Hepatocyte (in vitro differentiated cells): Measurements from ENCODE around the gene TIE1. TPM values are rescaled to one million over a fixed set of nuclear protein-coding genes. Genes with fewer than 3 reads are reported as not detected.

Experiments
- DNase-seq: peaks from one replicate; pipeline ENCODE4 v3.0.0-alpha.2; 2016; ENCODE audit warnings: low spot score
- H2AFZ ChIP-seq: fragments of 200-600 bp; sonication (generic); 2 replicates; pipeline ENCODE4 v1.6.0; 2016; ENCODE audit warnings: antibody characterized with exemption, mild to moderate bottlenecking
- H3K27ac ChIP-seq: fragments of 200-600 bp; sonication (generic); 2 replicates; pipeline ENCODE4 v1.5.1; 2016; ENCODE audit warnings: mild to moderate bottlenecking
- H3K27me3 ChIP-seq: fragments of 200-600 bp; sonication (generic); 2 replicates; pipeline ENCODE4 v1.6.1; 2016
- H3K36me3 ChIP-seq: fragments of 200-600 bp; sonication (generic); replicated peaks from 2 replicates; pipeline ENCODE4 v1.5.1; 2016; ENCODE audit warnings: low read depth; ENCODE audit not compliant: insufficient read depth
- H3K4me1 ChIP-seq: fragments of 200-600 bp; sonication (generic); 2 replicates; pipeline ENCODE4 v1.5.1; 2016; ENCODE audit warnings: mild to moderate bottlenecking, moderate library complexity; ENCODE audit not compliant: insufficient read depth
- H3K4me2 ChIP-seq: fragments of 200-600 bp; sonication (generic); 2 replicates; pipeline ENCODE4 v1.6.0; 2016
- H3K4me3 ChIP-seq: fragments of 200-600 bp; sonication (generic); 2 replicates; pipeline ENCODE4 v1.5.1; 2016; ENCODE audit warnings: mild to moderate bottlenecking
- H3K79me2 ChIP-seq: fragments of 200-600 bp; sonication (generic); 2 replicates; pipeline ENCODE4 v1.6.0; 2017; ENCODE audit warnings: mild to moderate bottlenecking
- H3K9me2 ChIP-seq: fragments of 200-600 bp; sonication (generic); replicated peaks from 2 replicates; pipeline ENCODE4 v1.6.0; 2017; ENCODE audit warnings: mild to moderate bottlenecking; ENCODE audit not compliant: insufficient read depth
- H3K9me3 ChIP-seq: fragments of 200-600 bp; sonication (generic); 2 replicates; pipeline ENCODE4 v1.5.1; 2016; ENCODE audit warnings: low read depth, mild to moderate bottlenecking
- H4K20me1 ChIP-seq: fragments of 200-600 bp; sonication (generic); 2 replicates; pipeline ENCODE4 v1.6.0; 2016; ENCODE audit warnings: mild to moderate bottlenecking; ENCODE audit not compliant: insufficient read depth, poor library complexity, severe bottlenecking
- CTCF ChIP-seq: fragments of 200-600 bp; sonication (generic); IDR thresholded peaks from 2 replicates; pipeline ENCODE4 v1.5.1; 2016; ENCODE audit warnings: antibody characterized with exemption, mild to moderate bottlenecking; ENCODE audit not compliant: poor library complexity
- EZH2 ChIP-seq: fragments of 200-600 bp; sonication (generic); IDR thresholded peaks from 2 replicates; pipeline ENCODE4 v1.6.1; 2016; ENCODE audit warnings: antibody characterized with exemption, mild to moderate bottlenecking, borderline replicate concordance
- EZH2phosphoT487 ChIP-seq: fragments of 200-600 bp; sonication (generic); IDR thresholded peaks from one replicate; pipeline ENCODE4 v1.6.1; 2018; ENCODE audit warnings: antibody characterized with exemption, mild to moderate bottlenecking, low read depth, moderate library complexity; ENCODE audit not compliant: unreplicated experiment, severe bottlenecking
- WGBS: methylation state at CpG from one replicate; pipeline ENCODE4 v1.1.6; 2016; ENCODE audit warnings: low lambda C conversion rate; ENCODE audit errors: missing lambda C conversion rate; 5-methylcytosine and 5-hydroxymethylcytosine counted together
- polyA plus RNA-seq: library from polyadenylated mRNA; unstranded; fragments of >200 nt; fragmentation: Nextera tagmentation; extraction: Ambion mirVana; gene quantifications from 2 replicates; pipeline ENCODE4 v1.2.1, GENCODE V29; 2016
- total RNA-seq: library from RNA; depleted of rRNA; stranded (reverse); fragments of >200 nt; gene quantifications from 2 replicates; pipeline ENCODE4 v1.2.3, GENCODE V29; 2014

Gene TIE1
- total and polyA plus RNA-seq, 2 experiments from 2014 or later, result 0.33 to 1.2 TPM

- no peaks in the 10 kb centered on the region for H3K79me2 ChIP-seq
- H3K9me3 ChIP-seq, result no peaks in the 10 kb centered on the region
- no peak overlapping the region for H3K27ac ChIP-seq
- H3K27me3 ChIP-seq, result no peaks in the 10 kb centered on the region
- no peaks in the 10 kb centered on the region for H3K36me3 ChIP-seq
- WGBS, result 83% methylated on average over 2 of the region's 2 CpGs
- no peak for DNase-seq
- no peaks in the 10 kb centered on the region for H3K9me2 ChIP-seq
- H3K4me1 ChIP-seq, result peaks cover 9% of the 10 kb centered on the region
- no peak for TF ChIP-seq EZH2
- no peak for TF ChIP-seq CTCF
- no peak overlapping the region for H3K4me2 ChIP-seq
- H4K20me1 ChIP-seq, result no peaks in the 10 kb centered on the region
- no peak overlapping the region for H3K4me3 ChIP-seq
- no peak overlapping the region for H2AFZ ChIP-seq
These were observed 53.7 kb downstream of the TIE1 start for GRCh38 chr1:43354471-43354870.

GRCh38 chr1:43354936-43355335 lies 54.2 kb downstream of the TIE1 start:
- H3K79me2 ChIP-seq, result no peaks in the 10 kb centered on the region
- no peaks in the 10 kb centered on the region for H3K9me3 ChIP-seq
- H2AFZ ChIP-seq, result no peak overlapping the region

GRCh38 chr1:43357251-43357650 lies 56.5 kb downstream of the TIE1 start:
- H3K27ac ChIP-seq, result no peak overlapping the region
- no peak overlapping the region for H3K4me2 ChIP-seq

More at GRCh38 chr1:43354936-43355335, 54.2 kb downstream of the TIE1 start:
- no peak overlapping the region for H3K27ac ChIP-seq
- H3K36me3 ChIP-seq, result no peaks in the 10 kb centered on the region
- TF ChIP-seq CTCF (no peak), EZH2 (no peak), EZH2phosphoT487 (no peak)
- H3K27me3 ChIP-seq, result no peaks in the 10 kb centered on the region
- 100% methylated on average over 2 of the region's 2 CpGs for WGBS
- H3K9me2 ChIP-seq, result no peaks in the 10 kb centered on the region
- H3K4me1 ChIP-seq, result peaks cover 5% of the 10 kb centered on the region
- H3K4me2 ChIP-seq, result no peak overlapping the region
- no peak overlapping the region for H3K4me3 ChIP-seq
- DNase-seq, result no peak
- no peaks in the 10 kb centered on the region for H4K20me1 ChIP-seq

More at GRCh38 chr1:43357251-43357650, 56.5 kb downstream of the TIE1 start:
- H3K9me2 ChIP-seq, result no peaks in the 10 kb centered on the region
- no peaks in the 10 kb centered on the region for H3K9me3 ChIP-seq
- H3K79me2 ChIP-seq, result peaks cover 6% of the 10 kb centered on the region
- H3K36me3 ChIP-seq, result no peaks in the 10 kb centered on the region
- H4K20me1 ChIP-seq, result no peaks in the 10 kb centered on the region
- TF ChIP-seq EZH2 (no peak), CTCF (no peak), EZH2phosphoT487 (no peak)
- 75% methylated on average over 4 of the region's 4 CpGs for WGBS
- no peaks in the 10 kb centered on the region for H3K4me1 ChIP-seq
- no peaks in the 10 kb centered on the region for H3K27me3 ChIP-seq
- no peak for DNase-seq
- H2AFZ ChIP-seq, result no peak overlapping the region
- no peak overlapping the region for H3K4me3 ChIP-seq
